CD4-positive, alpha-beta T cell treated with Interleukin-12 subunit alpha and Interleukin-12 subunit beta, for 1 hour (primary cell): ENCODE data around the gene LIN52.

Experiments used
- DNase-seq: peaks from one replicate; pipeline ENCODE4 v3.0.0-alpha.2; 2020

The LIN52 gene

GRCh38 chr14:74084277-74085046 is at the start of gene LIN52, which contains the start of gene ALDH6A1:
LIN52 (plus strand) TSS chr14:74084956; CDS start chr14:74084975, 19 bp downstream.
ALDH6A1 (minus strand) TSS chr14:74084453; CDS start chr14:74084394, 59 bp downstream.
- peak; percentile 100 for DNase-seq

- no peak for DNase-seq
Observed at GRCh38 chr14:74035556-74035955, 49.2 kb upstream of the LIN52 start.

DNA sequence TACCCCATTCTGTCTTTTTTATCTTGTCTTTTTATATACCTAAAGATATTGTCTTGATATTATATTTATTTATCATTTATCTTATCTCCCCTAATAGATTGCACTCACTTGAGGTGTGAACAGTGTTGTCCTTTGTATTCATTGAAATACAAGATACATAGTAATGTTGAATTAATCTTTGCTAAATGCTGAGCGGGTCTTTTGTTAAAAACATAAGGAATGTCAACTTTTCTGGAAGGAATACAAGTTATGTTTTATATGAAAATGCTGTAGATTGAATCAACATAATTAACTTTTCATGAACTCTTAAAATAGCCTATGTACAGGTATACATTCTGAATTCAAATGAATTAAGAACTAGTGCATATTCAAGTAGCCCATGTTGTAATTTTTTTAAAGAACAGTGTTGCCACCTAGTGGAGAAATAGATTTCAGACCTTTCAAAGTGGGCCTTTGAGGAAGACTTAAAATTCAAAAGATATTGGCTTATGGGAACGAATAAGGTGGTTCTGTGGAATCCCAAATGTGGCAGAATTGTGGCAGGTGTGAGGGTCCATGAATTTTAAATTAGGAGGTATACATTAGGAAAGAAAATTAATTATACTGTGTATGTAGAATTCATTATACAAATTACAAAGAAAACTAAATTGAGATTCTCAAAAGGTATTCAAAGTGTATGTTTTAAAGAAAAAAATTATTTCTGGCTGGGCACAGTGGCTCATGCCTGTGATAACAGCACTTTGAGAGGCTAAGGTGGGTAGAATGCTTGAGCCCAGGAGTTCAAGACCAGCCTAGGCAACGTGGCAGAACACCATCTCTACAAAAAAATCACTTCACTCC is 46.5 kb upstream of the LIN52 start:
- DNase-seq: peak; percentile 64

DNA sequence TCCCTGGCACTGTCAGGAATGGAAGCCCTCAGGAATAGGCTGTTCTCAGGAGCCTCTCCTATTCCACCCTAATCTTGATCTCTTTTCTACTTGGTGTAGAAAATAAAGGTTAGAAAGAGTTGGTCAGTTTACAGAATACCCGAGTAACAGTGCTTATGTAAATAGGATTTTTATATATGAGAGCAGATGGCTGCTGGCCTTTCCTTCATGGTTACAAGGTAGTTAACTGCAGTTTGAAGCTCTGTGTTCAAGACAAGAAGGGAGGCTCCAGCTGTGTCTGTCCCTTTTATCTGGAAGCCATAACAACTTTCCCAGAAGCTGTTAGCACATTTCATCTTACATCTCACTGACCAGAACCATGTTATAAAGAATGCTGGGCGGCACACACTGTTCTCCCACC is 42.5 kb upstream of the LIN52 start:
- no peak for DNase-seq

GRCh38 chr14:74045522-74045921 is 39.2 kb upstream of the LIN52 start:
- DNase-seq: no peak

GRCh38 chr14:74048281-74048680 is 36.5 kb upstream of the LIN52 start:
- no peak for DNase-seq

- DNase-seq: no peak
Observed at GRCh38 chr14:74049876-74050495, 34.8 kb upstream of the LIN52 start.

- DNase-seq: no peak
Observed at GRCh38 chr14:74062809-74063150, 22.0 kb upstream of the LIN52 start.

DNA sequence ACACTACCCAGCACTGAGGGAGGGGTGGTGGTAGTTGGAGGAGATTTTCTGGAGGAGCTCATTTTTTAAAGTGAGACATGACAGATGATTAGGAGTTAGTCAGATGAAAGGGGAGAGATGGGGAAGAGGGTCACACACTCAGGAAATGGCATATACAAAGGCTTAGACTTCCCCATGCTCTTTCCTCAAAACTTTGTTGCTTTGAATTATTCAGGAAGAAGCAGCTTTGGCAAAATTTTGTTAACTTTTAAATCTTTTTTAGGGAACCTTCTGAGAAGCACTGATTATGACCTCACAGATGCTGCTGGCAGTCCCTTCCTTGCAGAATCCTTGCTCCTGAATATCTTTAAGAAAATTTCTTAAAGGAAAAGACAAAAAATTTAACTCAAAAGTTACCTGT is 20.3 kb upstream of the LIN52 start:
- no peak for DNase-seq

DNA sequence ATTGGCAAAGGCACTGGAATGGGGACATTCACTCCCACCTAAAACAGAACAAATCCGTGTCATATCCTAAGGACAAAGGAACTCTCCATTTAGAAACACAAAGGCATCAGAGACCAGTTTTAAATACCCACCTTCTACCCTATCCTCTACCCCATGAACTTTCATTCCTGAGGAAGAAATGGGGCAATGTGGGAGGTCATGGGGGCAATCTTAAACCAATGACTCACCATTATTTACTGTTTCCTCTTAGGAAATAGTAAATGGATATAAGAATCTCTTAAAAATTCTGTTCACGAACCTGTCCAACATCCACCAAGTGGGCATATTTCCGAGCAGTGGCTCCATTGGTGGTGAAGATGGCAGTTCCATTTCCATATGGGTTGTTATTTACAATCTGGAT is 19.9 kb upstream of the LIN52 start:
- DNase-seq: no peak

DNA sequence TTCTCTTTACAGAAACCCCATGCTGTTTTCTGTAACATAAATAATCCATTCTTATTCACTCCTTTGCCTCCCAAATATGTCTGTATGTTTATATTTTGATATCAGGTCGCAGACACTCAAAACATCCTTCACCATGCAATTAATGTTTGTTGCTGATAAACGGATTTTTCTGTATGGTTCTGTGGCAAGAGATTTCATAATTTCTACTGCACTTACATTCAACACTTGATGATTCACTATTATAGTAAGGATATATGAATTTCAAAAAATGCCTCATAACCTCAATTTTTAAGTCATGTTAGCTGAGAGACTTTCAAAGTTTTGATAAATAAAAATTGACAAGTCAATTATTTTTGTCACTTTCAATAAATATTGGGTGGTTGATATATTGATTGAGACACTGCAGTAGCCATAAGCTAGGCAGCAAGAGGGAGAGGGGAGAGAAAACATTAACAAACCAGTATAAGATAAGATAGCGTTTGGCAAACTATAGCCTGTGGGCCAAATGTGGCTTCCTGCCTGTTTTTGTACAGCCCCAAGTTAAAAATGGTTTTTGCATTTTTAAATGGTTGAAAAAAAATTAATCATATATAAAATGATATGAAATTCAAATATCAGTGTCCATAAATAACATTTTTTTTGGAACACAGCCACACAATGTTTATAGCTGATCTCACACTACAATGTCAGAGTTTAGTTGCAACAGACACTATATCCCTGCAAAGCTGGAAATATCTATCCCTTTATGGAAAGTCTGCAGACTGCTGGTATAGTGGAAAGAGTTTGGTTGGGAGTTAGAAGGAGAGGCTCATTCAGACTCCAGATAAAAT is 18.8 kb upstream of the LIN52 start:
- DNase-seq: no peak

GRCh38 chr14:74077401-74077800 is 7.4 kb upstream of the LIN52 start:
- DNase-seq: no peak

DNA sequence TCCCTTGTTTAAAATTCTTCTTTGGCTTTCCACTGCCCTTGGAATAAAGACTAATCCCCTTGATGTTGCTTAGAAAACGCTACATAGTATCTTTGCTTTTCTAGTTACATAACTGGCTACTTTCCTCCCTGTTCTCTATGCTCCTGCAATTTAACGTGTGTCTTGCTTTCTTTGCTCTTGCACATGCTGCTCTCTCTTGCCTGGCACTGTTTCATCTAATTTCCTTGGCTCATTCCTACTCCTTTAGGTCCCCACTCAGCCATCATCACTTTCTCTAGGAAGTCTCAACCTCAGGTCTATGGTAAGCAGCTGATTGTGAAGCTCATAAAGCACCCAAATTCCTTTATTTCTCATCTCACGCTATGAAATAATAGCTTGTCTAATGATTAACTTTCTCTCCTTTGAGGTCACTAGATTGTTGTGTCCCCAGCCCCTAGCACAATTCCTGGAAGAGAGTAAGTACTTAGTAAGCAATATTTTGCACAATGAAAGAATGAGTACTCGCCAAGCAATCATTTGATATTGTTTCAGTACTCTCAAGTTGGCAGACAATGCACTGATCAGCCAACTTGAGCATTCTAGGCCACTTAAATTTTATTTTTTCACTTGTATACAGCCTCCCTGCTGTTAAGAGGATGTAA is 3.8 kb upstream of the LIN52 start:
- DNase-seq: no peak

GRCh38 chr14:74081491-74081890 is 3.3 kb upstream of the LIN52 start:
- DNase-seq: no peak

DNA sequence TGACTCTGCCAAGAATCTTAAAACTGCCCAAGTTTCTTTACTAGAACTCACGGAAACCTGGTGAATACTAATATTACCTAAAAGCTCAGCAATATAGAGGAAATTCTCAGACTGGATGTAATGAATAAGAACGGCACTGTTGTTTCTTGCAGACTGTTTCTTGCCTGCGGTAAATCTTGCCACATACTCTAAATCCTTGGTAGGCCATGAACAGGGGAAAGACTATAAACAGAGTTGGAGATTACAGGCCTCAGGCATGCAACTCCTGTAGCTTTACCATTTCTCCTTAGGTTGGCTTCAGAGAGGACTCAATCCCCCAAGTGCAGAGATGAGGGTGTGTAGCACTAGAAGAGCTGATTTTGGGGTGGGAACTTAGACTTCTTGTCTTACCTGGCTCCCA is 1.6 kb upstream of the LIN52 start:
- DNase-seq: no peak

DNA sequence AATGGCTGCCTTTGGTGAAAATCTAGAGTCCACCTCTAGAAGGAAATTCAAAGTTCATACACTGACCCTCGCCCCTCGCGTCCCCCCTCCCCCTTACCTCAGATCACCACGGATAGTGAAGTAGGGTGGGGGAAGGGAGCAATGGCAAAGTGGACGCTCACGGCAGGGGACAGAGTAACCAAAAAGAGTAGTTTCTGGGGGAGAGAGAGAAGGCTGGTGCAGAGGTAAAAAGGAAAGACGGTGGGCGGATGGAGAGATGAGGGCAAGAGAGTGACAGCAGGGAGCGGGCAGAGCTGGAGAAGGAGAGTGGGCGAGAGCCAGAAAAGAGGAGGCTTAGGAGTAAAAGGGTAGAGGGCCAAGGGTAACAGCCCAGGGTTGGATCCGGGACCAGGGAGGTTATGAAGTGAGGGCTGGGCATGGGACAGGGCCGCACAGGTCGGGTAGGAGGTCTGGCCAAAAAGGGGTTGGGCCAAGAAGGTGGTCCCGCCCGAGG is 926 bp upstream of the LIN52 start:
- DNase-seq: no peak

DNA sequence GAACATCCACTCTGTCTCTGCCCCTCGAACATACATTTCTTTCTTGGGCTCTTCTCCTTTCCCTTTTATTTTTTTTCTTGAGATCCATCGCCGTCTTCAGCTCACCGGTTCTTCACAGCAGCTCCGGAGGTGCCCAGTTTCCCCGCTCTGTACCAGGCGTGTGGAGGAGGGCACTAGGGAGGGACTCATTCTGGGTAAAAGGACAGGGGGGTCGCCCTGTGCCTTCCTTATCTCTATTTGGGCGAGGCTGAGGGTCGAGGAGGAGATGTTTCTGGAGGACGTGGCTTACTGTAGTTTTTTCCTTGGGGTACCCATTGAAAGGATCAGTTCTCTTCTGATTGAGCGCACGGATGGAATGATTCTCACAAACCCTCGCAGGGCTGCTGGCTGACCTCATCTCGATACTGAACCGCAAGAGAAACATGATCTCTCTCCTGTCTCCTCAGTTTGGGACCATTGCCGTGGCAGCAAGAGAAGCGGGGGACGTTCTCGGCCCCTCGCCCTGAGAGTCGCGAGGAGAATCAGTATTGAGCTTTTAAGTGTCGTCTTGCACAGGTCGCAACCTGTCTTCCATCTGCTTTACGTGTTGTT is 386 bp downstream of the LIN52 start:
- no peak for DNase-seq

DNA sequence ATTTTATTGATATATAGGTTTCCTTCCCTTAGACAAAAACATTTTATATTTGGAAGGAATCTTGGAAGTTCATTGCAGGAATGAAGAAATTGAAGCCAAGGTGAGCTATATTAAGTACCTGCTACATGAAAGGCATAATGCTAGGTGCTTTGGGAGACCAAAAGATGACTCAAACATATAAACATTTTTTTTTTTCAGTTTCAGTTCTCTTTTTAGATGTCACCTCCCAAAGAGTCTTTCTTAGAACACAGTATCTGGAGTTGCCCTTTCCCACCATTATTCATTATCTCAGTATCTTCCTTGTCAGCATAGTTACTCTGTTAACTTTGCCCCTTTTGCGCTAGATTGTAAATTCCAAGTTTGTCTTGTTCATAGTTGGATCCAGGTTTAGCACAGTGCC is 1.1 kb downstream of the LIN52 start:
- DNase-seq: no peak

DNA sequence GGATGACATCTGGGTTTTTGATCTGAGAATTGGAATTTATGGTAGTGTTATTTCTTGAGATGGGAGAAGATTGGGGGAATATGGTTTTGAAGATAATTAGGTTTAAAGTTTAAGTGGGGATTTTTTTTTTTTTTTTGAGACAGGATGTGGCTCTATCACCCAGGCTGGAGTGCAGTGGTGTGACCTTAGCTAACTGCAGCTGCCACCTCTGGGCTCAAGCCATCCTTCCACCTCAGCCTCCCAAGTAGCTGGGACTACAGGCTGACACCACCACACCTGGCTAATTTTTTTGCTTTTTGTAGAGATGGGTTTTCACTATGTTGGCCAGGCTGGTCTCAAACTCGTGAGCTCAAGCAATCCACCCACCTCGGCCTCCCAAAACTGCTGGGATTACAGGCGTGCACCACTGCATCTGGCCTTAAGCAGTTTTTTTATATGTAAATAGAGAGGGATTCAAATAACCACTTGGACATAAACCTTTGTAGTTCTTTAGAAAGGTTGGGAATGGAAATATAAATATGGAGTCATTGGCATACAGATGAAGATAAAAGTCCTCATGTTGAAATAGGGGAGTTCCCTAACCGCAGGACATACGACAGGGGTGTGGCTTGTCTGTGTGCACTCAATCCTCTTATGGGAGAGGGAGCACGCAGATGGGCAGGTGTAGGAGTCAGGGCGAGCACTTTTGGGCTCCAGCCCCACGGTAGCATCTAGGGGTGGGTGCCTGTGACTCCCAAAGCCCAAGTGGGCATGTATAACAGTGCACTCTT is 4.7 kb downstream of the LIN52 start:
- no peak for DNase-seq

DNA sequence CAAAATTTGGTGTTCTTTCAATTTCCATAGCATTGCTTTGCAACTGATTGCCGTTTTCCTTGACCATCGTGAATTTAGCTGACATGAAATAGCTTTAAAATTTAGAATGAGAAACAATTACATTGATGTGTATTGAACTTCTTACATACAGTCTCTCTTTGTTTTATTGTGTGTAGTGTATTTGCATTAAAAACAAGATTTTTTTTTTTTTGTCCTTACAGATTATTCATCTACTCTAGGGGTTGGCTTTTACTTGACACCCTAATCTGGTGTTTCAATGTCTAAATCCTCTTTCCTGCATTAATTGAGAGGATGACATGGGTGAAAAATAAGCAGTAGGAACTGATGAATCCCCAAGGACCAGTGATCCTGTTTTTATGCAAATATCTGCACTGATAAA is 20.6 kb downstream of the LIN52 start:
- no peak for DNase-seq

- DNase-seq: no peak
Observed at GRCh38 chr14:74109369-74109768, 24.6 kb downstream of the LIN52 start.
